Posterior vena cava (tissue), 2 donors: ENCODE measurements around the gene BICD2. TPM values are rescaled to one million over a fixed set of nuclear protein-coding genes. Genes with fewer than 3 reads are reported as not detected.

Source experiments
- total RNA-seq, 2 donors: library from RNA; stranded (reverse); fragmentation: NEBNext Ultra II Directional; extraction: Animal tissue kit (Norgen Biotek cat#: 25700); gene quantifications; one replicate each; pipeline ENCODE4 v1.2.1, GENCODE V29; 2021
- donor health status: DM: yes; HTN: yes; CAD: no.
- donor health status: DM: yes; HTN: yes; CAD: no.

The BICD2 gene
- total RNA-seq, 2 donors from 2014 or later = 27.4 to 40.2 TPM

Other genes starting within 250 kb of the BICD2 start
- gene ECM2, start 228.8 kb downstream of the BICD2 start, total RNA-seq = 10 to 100 TPM; 27.6 to 46.1 TPM
- gene IPPK, start 94.7 kb downstream of the BICD2 start, total RNA-seq = 1 to 10 TPM; 5.8 to 6.6 TPM
- 10 to 100 TPM; 10.1 to 10.8 TPM for gene ZNF484, start 113.2 kb upstream of the BICD2 start, total RNA-seq
- 1 to 10 TPM; 6.3 to 7.5 TPM for gene FGD3, start 182.7 kb upstream of the BICD2 start, total RNA-seq